Measurements from ENCODE around the gene FSD2. TPM values are rescaled to one million over a fixed set of nuclear protein-coding genes. Genes with fewer than 3 reads are reported as not detected.

The FSD2 gene
- total and polyA plus RNA-seq, 2 of the 8 experiments (the other 6 are each of a cell fraction or from before 2014, with no cell fraction given) = 0.02 TPM; not detected in 1

DNA sequence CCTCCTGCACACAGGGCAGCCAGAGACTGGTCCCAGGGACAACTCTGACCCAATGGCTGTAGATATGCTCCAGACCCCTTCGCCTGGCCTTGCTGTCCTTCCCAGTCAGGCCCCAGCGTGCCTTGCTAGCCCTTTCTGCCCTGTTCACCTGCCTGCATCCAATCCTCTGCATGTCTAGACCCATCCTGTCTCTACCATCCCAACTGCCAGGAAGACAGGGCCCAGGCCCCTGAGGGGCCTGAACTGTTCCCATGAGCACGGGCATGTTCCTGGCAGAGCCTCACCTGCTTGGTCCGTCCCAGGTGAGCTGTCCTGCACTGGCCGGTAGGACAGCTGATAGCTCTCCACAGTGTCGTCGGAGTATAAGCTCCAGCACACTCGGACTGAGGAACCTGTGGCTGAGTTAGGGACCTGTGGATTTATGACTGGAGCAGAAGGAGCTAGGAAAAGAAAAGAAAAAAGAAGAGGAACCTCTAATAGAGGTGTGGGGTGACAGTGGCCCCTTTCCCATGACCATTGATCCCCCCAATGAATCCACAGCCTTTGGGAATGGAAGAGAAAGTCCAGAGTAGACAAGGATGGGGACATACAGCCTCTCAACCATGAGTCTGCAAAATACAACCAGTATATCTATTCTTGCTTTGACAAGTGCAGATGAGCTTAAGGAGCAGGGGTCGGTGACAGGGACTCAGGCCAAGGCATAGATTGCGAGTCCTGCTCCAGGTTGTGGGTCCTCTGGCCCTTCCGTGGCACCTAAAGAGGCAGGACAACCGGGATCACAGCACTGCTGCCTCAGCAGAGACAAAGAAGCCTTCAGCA, 33.9 kb downstream of the FSD2 start (continued):
- TF ChIP-seq ZNF274 (IDR thresholded peaks at IDR 0.05; ENCODE audit: borderline replicate concordance, extremely low read depth, low read length) = no peak
- TF ChIP-seq SRF (IDR thresholded peaks at IDR 0.05; ENCODE audit: low read depth, low read length) = no peak
- no peak for TF ChIP-seq MAFK (IDR thresholded peaks at IDR 0.05; ENCODE audit: low read depth, low read length)
- no peak for TF ChIP-seq TEAD4 (IDR thresholded peaks at IDR 0.05; ENCODE audit: low read depth, low read length)
- no peak for TF ChIP-seq SP2 (IDR thresholded peaks at IDR 0.05; ENCODE audit: low read length)
- no peak for TF ChIP-seq NRF1 (IDR thresholded peaks at IDR 0.05; ENCODE audit: low read depth, low read length)
